T-cell (primary cell): Measurements from ENCODE around the gene CLSTN2. TPM values are rescaled to one million over a fixed set of nuclear protein-coding genes. Genes with fewer than 3 reads are reported as not detected.

ENCODE experiments used
- ATAC-seq, 4 experiments: fragments of 200-7000 bp in 3 of 4; fragments of 150-1000 bp in 1 of 4; cut with Tn5 transposase; replicated peaks in 1 of 4; 1 replicate in 3 of 4; 2 replicates in 1 of 4; pipeline ENCODE4 v1.10.0; 2021; ENCODE audit warnings: moderate library complexity in 3 of 4, mild to moderate bottlenecking in 2 of 4, moderate number of reproducible peaks in 1 of 4
- CTCF ChIA-PET, 2 donors: fragments of 300-600 bp; sonication (Branson Sonifier 250); formaldehyde crosslinking; loops; one replicate each; lab custom pipeline; 2022; ENCODE audit warnings: antibody characterized with exemption in 2 of 2; lab: Charles Lee
- POLR2A ChIA-PET, 2 donors: fragments of 300-600 bp; sonication (Branson Sonifier 250); formaldehyde crosslinking; loops; one replicate each; lab custom pipeline; 2022; ENCODE audit warnings: antibody characterized with exemption in 2 of 2; lab: Charles Lee
- DNase-seq, 35 experiments: peaks; one replicate each; pipeline versions ENCODE4 v3.0.0 to v3.0.0-alpha.2; 2013 to 2023
- H3K27ac ChIP-seq: one replicate; pipeline ENCODE4 v1.5.1; 2013; ENCODE audit warnings: low read length
- H3K27me3 ChIP-seq, 2 experiments: replicated peaks in 1 of 2; 1 replicate in 1 of 2; 2 replicates in 1 of 2; pipeline versions ENCODE4 v1.6.1 to v1.7.0; 2013; ENCODE audit warnings: low read length in 1 of 2, mixed read lengths in 1 of 2; ENCODE audit not compliant: control insufficient read depth in 2 of 2, insufficient read depth in 2 of 2; ENCODE audit errors: extremely low read depth in 1 of 2
- H3K36me3 ChIP-seq, 2 donors: 1 replicate in 1 of 2; 2 replicates in 1 of 2; pipeline versions ENCODE4 v1.6.1 to v1.7.0; 2013; ENCODE audit warnings: low read length in 1 of 2; ENCODE audit not compliant: control insufficient read depth in 2 of 2, insufficient read depth in 1 of 2; ENCODE audit errors: extremely low read depth in 1 of 2
- H3K4me1 ChIP-seq, 2 experiments: 1 replicate in 1 of 2; 2 replicates in 1 of 2; pipeline versions ENCODE4 v1.6.1 to v1.7.0; 2013; ENCODE audit warnings: low read length in 2 of 2, mixed read lengths in 1 of 2; ENCODE audit not compliant: insufficient read depth in 2 of 2, control insufficient read depth in 1 of 2; ENCODE audit errors: extremely low read depth in 1 of 2
- H3K4me3 ChIP-seq, 2 donors: 1 replicate in 1 of 2; 2 replicates in 1 of 2; pipeline versions ENCODE4 v1.5.1 to v1.7.0; 2013; ENCODE audit warnings: mild to moderate bottlenecking in 2 of 2, low read length in 1 of 2, moderate library complexity in 1 of 2; ENCODE audit not compliant: control insufficient read depth in 1 of 2; ENCODE audit errors: extremely low read depth in 1 of 2
- H3K9me3 ChIP-seq: 2 replicates; pipeline ENCODE4 v1.7.0; 2013
- H3K27ac Mint-ChIP-seq, 2 donors: one replicate each; pipeline ENCODE4 v1.8.0; 2020 to 2021; ENCODE audit warnings: mild to moderate bottlenecking in 2 of 2, mixed read lengths in 2 of 2
- H3K27me3 Mint-ChIP-seq, 2 donors: one replicate each; pipeline ENCODE4 v1.8.0; 2021 to 2022; ENCODE audit warnings: mixed read lengths in 2 of 2
- H3K36me3 Mint-ChIP-seq: one replicate; pipeline ENCODE4 v1.8.0; 2021; ENCODE audit warnings: mixed read lengths
- H3K4me1 Mint-ChIP-seq, 3 donors: one replicate each; pipeline ENCODE4 v1.8.0; 2020 to 2022; ENCODE audit warnings: mixed read lengths in 3 of 3, mild to moderate bottlenecking in 1 of 3
- H3K4me3 Mint-ChIP-seq, 3 donors: one replicate each; pipeline ENCODE4 v1.8.0; 2020 to 2022; ENCODE audit warnings: mild to moderate bottlenecking in 3 of 3, mixed read lengths in 3 of 3, moderate library complexity in 3 of 3
- H3K9me3 Mint-ChIP-seq, 3 donors: one replicate each; pipeline ENCODE4 v1.8.0; 2020 to 2022; ENCODE audit warnings: mixed read lengths in 3 of 3
- WGBS: methylation state at CpG from one replicate; pipeline ENCODE4 v1.1.5; 2013; ENCODE audit warnings: missing lambda C conversion rate; ENCODE audit not compliant: insufficient coverage; 5-methylcytosine and 5-hydroxymethylcytosine counted together
- total RNA-seq, 35 experiments: library from RNA in 6 of 35; stranded (reverse) in 6 of 35; fragments of 120-200 nt in 1 of 35; gene quantifications; one replicate each; pipeline versions ENCODE4 v1.2.1 to v1.2.4 and lab custom pipeline; 2013 to 2026

CLSTN2 gene
- total RNA-seq, 5 donors from 2014 or later (not counting 1 experiment from before 2014, with no cell fraction given): under 0.01 to 0.12 (median 0.03) TPM; not detected in 2

DNA sequence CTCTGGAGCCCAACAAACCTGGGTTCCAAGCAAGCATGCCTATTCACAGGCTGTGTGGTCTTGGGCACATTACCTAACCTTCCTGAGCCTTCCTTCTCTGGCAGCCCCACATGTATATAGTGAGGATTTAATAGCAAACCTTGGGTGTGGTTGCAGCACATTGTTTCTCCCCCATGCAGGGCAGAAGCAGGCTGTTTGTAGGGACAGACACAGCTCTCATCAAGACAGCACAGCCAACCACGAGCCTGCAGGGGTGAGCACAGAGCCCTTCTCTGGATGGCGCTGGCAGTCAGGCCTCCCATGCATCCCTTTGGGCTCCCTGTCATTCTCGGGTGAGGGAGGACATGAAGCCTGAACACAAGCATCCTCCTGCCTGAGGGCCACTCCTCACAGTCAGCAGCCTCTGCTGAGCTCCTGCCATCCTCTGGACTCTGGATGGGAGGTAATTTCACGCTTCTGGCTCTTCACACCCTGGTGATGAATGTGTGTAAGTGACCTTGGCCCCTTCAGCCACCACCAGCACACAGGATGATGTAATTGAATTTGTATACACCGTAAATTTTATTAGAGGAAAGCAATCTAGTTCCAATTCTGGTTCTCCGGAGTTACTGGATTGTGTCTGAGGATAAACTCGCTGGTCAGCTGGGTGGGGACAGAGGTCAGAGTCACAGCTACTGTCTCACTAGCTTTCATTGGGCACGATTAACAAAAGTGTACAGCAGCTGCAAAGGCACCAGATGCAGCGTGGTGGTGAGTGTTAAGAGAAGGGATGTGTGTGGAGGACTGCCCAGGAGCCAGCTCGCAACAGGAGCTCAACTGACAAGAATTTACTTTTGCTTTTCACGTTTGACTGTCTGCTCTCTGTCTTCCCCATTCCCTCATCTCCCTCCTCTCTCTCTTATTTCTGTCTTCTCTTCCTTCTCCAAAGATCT is 118.1 kb downstream of the CLSTN2 start:
- DNase-seq (no peak), ATAC-seq (no peak)
- H3K9me3 Mint-ChIP-seq: no peaks in the 10 kb centered on the region
- no peaks in the 10 kb centered on the region for H3K9me3 ChIP-seq
- no peaks in the 10 kb centered on the region for H3K36me3 ChIP-seq
- no peak overlapping the region for H3K4me3 ChIP-seq
- H3K4me3 Mint-ChIP-seq: no peak overlapping the region
- CTCF ChIA-PET: no interaction called here
- H3K27me3 Mint-ChIP-seq: peaks cover 4 to 21% of the 10 kb centered on the region in 2 donors
- H3K27ac Mint-ChIP-seq: no peak overlapping the region
- H3K4me1 Mint-ChIP-seq: no peaks in the 10 kb centered on the region
- POLR2A ChIA-PET: no interaction called here
- WGBS: 55% methylated on average over 7 of the region's 11 CpGs
- H3K4me1 ChIP-seq: no peaks in the 10 kb centered on the region
- peaks cover 0 to 12% of the 10 kb centered on the region in 2 experiments for H3K27me3 ChIP-seq
- H3K27ac ChIP-seq: no peak overlapping the region
- no peaks in the 10 kb centered on the region for H3K36me3 Mint-ChIP-seq

DNA sequence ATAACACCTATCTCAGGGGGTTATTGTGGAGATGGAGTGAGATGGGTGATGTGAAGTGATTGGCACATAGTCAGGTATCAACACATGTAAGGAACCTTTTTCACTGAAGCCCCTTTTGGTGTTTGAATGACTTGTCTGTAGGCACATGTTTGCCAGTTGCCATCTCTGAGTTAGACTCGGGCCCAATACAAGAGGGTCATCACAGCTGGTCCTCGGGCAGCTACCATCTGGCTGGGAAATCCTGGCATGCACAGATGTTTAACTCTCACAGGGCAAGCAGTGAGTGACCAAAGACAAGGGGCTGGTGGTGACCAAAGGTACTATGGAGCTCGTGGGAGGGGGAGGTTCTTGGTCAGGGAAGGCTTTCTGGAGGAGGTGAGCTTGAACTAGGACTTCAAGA is 118.8 kb downstream of the CLSTN2 start:
- no peaks in the 10 kb centered on the region for H3K36me3 Mint-ChIP-seq
- H3K9me3 ChIP-seq: no peaks in the 10 kb centered on the region
- 60% methylated on average over 3 of the region's 3 CpGs for WGBS
- ATAC-seq (no peak), DNase-seq (no peak)
- peaks cover 2 to 17% of the 10 kb centered on the region in 2 donors for H3K27me3 Mint-ChIP-seq
- no peak overlapping the region for H3K27ac ChIP-seq
- no peaks in the 10 kb centered on the region for H3K9me3 Mint-ChIP-seq
- peaks cover 0 to 12% of the 10 kb centered on the region in 2 experiments for H3K27me3 ChIP-seq
- ChIA-PET CTCF (no interaction called here), POLR2A (no interaction called here)
- H3K36me3 ChIP-seq: no peaks in the 10 kb centered on the region
- H3K4me1 Mint-ChIP-seq: no peaks in the 10 kb centered on the region
- H3K4me1 ChIP-seq: no peaks in the 10 kb centered on the region
- H3K4me3 ChIP-seq: no peak overlapping the region
- no peak overlapping the region for H3K4me3 Mint-ChIP-seq
- H3K27ac Mint-ChIP-seq: no peak overlapping the region

DNA sequence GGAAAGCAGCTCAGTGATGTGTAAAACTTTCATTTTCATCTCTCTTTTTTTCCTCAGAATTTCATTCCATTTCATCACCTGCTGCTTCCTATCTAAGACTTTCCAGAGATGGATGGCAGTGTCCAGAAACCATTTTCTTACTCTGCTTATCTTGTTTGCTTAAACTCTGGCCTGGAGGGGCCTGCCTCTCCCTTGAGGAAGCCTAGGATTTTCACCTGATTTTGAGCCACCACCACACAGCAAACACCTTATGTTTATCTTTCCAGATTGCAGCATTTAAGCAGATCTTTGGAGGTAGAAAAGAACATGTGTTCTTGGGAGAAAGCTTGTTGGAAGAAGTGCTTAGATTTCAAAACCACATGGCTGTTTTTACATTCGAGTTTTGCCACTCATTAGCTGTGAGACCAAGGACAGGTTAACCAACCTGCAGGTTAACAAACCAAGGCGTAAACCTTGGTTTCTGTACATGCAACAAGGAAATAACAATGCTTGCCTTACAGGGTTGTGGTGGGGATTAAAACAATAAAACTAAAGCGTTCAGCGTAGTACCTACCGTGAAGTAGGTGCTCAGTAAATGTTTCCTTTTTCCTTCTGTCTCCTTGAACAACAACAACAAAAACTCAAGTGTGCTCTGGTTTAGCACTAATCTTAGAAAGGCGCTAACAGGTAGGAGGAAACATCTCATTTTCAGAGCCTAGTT is 120.3 kb downstream of the CLSTN2 start:
- Histone ChIP-seq H3K9me3 (no peaks in the 10 kb centered on the region), H3K4me1 (no peaks in the 10 kb centered on the region), H3K36me3 (no peaks in the 10 kb centered on the region), H3K27me3 (peaks cover 0 to 12% of the 10 kb centered on the region in 2 experiments), H3K4me3 (no peak overlapping the region), H3K27ac (no peak overlapping the region)
- ChIA-PET CTCF (no interaction called here), POLR2A (no interaction called here)
- H3K27me3 Mint-ChIP-seq: peaks cover 2 to 18% of the 10 kb centered on the region in 2 donors
- H3K27ac Mint-ChIP-seq: no peak overlapping the region
- ATAC-seq: no peak
- WGBS: 100% methylated on average over 1 of the region's 6 CpGs
- no peaks in the 10 kb centered on the region for H3K4me1 Mint-ChIP-seq
- H3K9me3 Mint-ChIP-seq: no peaks in the 10 kb centered on the region
- H3K4me3 Mint-ChIP-seq: no peak overlapping the region
- DNase-seq: no peak
- H3K36me3 Mint-ChIP-seq: no peaks in the 10 kb centered on the region

DNA sequence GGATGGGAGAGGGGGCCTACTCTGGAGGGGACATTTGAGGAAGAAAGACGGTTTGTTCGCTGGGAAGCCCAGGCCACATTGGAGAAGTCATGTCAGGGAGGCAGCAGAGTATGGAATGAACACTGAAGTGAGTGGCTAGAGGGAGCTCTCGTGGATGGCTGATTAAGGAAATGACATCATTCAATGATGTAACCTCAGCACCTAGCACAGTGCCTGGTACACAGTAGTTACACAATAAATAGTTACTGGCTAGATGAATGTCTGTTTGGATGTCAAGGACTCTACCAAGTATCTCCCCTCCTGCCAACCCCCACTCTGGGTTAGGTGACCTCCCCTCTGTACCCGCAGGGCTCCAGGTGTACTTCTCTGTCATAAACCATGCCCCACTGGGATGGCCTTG is 121.1 kb downstream of the CLSTN2 start:
- Histone ChIP-seq H3K27me3 (peaks cover 0 to 12% of the 10 kb centered on the region in 2 experiments), H3K36me3 (no peaks in the 10 kb centered on the region), H3K4me1 (no peaks in the 10 kb centered on the region), H3K27ac (no peak overlapping the region), H3K4me3 (no peak overlapping the region), H3K9me3 (no peaks in the 10 kb centered on the region)
- ChIA-PET CTCF (no interaction called here), POLR2A (no interaction called here)
- H3K36me3 Mint-ChIP-seq: no peaks in the 10 kb centered on the region
- H3K4me3 Mint-ChIP-seq: no peak overlapping the region
- DNase-seq (no peak), ATAC-seq (no peak)
- no peaks in the 10 kb centered on the region for H3K4me1 Mint-ChIP-seq
- no peak overlapping the region for H3K27ac Mint-ChIP-seq
- H3K27me3 Mint-ChIP-seq: peaks cover 2 to 19% of the 10 kb centered on the region in 2 donors
- WGBS: 100% methylated on average over 2 of the region's 4 CpGs
- no peaks in the 10 kb centered on the region for H3K9me3 Mint-ChIP-seq

DNA sequence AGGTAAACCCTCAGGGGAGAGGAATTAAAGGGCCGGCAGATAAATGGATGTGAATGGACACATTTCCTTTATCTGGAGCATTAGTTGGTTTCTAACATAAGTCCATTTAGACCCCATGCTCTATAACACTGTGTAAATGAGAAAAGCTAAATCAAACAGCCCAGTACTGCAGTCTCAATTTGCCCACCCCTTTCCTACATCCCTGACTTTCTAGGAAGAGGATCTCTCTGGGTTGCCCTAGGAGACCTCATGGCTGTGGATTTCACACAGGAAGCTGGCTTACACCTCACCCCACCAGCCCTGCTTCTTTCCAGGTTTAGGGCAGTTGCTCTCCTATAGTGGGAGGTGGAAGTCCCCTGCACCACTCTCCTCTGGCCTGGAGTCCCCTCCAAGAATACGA is 126.2 kb downstream of the CLSTN2 start:
- POLR2A ChIA-PET: no interaction called here
- peaks cover 0 to 6% (median 0%) of the 10 kb centered on the region in 3 donors for H3K9me3 Mint-ChIP-seq

DNA sequence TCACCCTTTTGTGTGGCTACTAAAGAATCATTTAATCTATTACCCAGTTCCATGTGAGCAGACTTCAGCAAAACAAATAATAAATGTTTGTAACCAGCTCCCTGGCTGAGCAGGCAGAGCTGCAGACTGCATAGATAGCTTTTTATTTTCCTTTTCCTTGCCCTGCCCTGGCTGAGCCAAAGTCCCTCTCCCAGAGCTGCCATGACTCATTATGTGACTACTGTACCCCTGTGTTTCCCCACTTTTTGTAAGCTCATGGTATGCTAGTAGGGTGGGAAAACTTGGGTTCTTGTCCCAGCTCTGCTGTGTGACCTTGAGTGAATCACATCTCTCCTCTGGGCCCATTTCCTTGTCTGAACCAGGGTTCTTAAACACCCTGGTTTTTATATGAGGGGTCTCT is 127.5 kb downstream of the CLSTN2 start:
- Mint-ChIP-seq H3K27me3 (peaks cover 3 to 4% of the 10 kb centered on the region in 2 donors), H3K4me1 (no peaks in the 10 kb centered on the region), H3K4me3 (no peak overlapping the region), H3K9me3 (peaks cover 0 to 6% (median 0%) of the 10 kb centered on the region in 3 donors), H3K27ac (no peak overlapping the region), H3K36me3 (no peaks in the 10 kb centered on the region)
- DNase-seq: no peak
- H3K27ac ChIP-seq: no peak overlapping the region
- H3K9me3 ChIP-seq: no peaks in the 10 kb centered on the region
- H3K27me3 ChIP-seq: peaks cover 0 to 5% of the 10 kb centered on the region in 2 experiments
- no peak overlapping the region for H3K4me3 ChIP-seq
- no peak for ATAC-seq
- H3K4me1 ChIP-seq: no peaks in the 10 kb centered on the region
- POLR2A ChIA-PET: no interaction called here
- CTCF ChIA-PET: no interaction called here
- no peaks in the 10 kb centered on the region for H3K36me3 ChIP-seq

More for the DNA sequence above, 126.2 kb downstream of the CLSTN2 start:
- Histone ChIP-seq H3K9me3 (no peaks in the 10 kb centered on the region), H3K27me3 (peaks cover 0 to 5% of the 10 kb centered on the region in 2 experiments), H3K27ac (no peak overlapping the region), H3K4me1 (no peaks in the 10 kb centered on the region), H3K4me3 (no peak overlapping the region), H3K36me3 (no peaks in the 10 kb centered on the region)
- Mint-ChIP-seq H3K27me3 (peaks cover 3 to 4% of the 10 kb centered on the region in 2 donors), H3K27ac (no peak overlapping the region), H3K36me3 (no peaks in the 10 kb centered on the region), H3K4me3 (no peak overlapping the region), H3K4me1 (no peaks in the 10 kb centered on the region)
- DNase-seq: no peak
- WGBS: 80% methylated on average over 1 of the region's 2 CpGs
- CTCF ChIA-PET: interaction anchor here in 1 of 2 donors (0.6 kb wide), 1 partner anchor 54 kb away, joined by 3 read pairs; no protein-coding TSS in a partner anchor
- no peak for ATAC-seq
